Activated CD4-positive, alpha-beta T cell treated with anti-CD3 and anti-CD28 coated beads for 4 hours (primary cell): ENCODE results near the gene PORCN.
A peak's percentile ranks its signal among the peaks of the same experiment; 100 is the strongest.
"Not testable (repeated sequence)": the region's sequence is repeated elsewhere in the genome, so short reads cannot be mapped to it uniquely, and the experiment has no call there.

Source experiments
- DNase-seq, 2 donors: peaks; one replicate each; pipeline ENCODE4 v3.0.0-alpha.2; 2020

Gene PORCN

GRCh38 chrX:48514126-48514806, 5.5 kb downstream of the PORCN start:
- no peak for DNase-seq

- no peak for DNase-seq
Observed at GRCh38 chrX:48514868-48515460, 6.2 kb downstream of the PORCN start.

- DNase-seq, result no peak
Observed at GRCh38 chrX:48515842-48516241, 7.0 kb downstream of the PORCN start.

GRCh38 chrX:48516285-48516684, 7.5 kb downstream of the PORCN start:
- no peak for DNase-seq

GRCh38 chrX:48516987-48517386, 8.2 kb downstream of the PORCN start:
- no peak for DNase-seq

- not testable (repeated sequence) for DNase-seq
Observed at GRCh38 chrX:48519481-48519880, 10.7 kb downstream of the PORCN start.

GRCh38 chrX:48520455-48520854, 11.7 kb downstream of the PORCN start:
- no peak for DNase-seq

- DNase-seq, result no peak
Observed at GRCh38 chrX:48520976-48521352, 12.2 kb downstream of the PORCN start.

- DNase-seq, result peak; percentile 92 to 94
Observed at GRCh38 chrX:48521353-48522243, 12.8 kb downstream of the PORCN start, which contains the start of gene EBP. Gene EBP (plus strand): TSS chrX:48521808. CDS start chrX:48523772, 1,964 bp downstream.

GRCh38 chrX:48522291-48522690, 13.5 kb downstream of the PORCN start:
- DNase-seq, result no peak

- no peak for DNase-seq
Observed at GRCh38 chrX:48523682-48524081, 14.9 kb downstream of the PORCN start.

- not testable (repeated sequence) for DNase-seq
Observed at GRCh38 chrX:48525853-48526252, 17.1 kb downstream of the PORCN start.

- no peak for DNase-seq
Observed at GRCh38 chrX:48530736-48531135, 21.9 kb downstream of the PORCN start.

GRCh38 chrX:48531358-48531959, 22.7 kb downstream of the PORCN start:
- DNase-seq, result no peak

GRCh38 chrX:48532161-48532560, 23.4 kb downstream of the PORCN start:
- DNase-seq, result no peak

- no peak for DNase-seq
Observed at GRCh38 chrX:48533165-48533564, 24.4 kb downstream of the PORCN start.

- DNase-seq, result no peak
Observed at GRCh38 chrX:48538641-48539344, 30.0 kb downstream of the PORCN start.

- peak; percentile 96 to 98 for DNase-seq
Observed at GRCh38 chrX:48539345-48540027, 30.7 kb downstream of the PORCN start, which contains the start of gene TBC1D25. Gene TBC1D25 (plus strand): TSS chrX:48539714. CDS start chrX:48539798, 84 bp downstream.

GRCh38 chrX:48540028-48540375, 31.2 kb downstream of the PORCN start:
- DNase-seq, result peak; percentile 48 to 53

GRCh38 chrX:48540480-48540879, 31.7 kb downstream of the PORCN start:
- no peak for DNase-seq

- DNase-seq, result no peak
Observed at GRCh38 chrX:48541140-48541814, 32.5 kb downstream of the PORCN start.
